Neuronal stem cell (in vitro differentiated cells): ENCODE results near the gene A2M.

ENCODE experiments used
- DNase-seq: peaks from one replicate; pipeline ENCODE4 v3.0.0-alpha.2; 2013; ENCODE audit warnings: low spot score
- H2AFZ ChIP-seq: one replicate; pipeline ENCODE4 v1.6.1; 2013; ENCODE audit warnings: mild to moderate bottlenecking, low read length, inconsistent platforms
- H2AK5ac ChIP-seq: 2 replicates; pipeline ENCODE4 v1.6.1; 2013; ENCODE audit warnings: low read depth, mild to moderate bottlenecking, inconsistent platforms, low read length, moderate library complexity, mixed read lengths
- H2BK120ac ChIP-seq: 2 replicates; pipeline ENCODE4 v1.6.1; 2013; ENCODE audit warnings: low read depth, mild to moderate bottlenecking, inconsistent platforms, low read length, moderate library complexity, mixed read lengths
- H2BK12ac ChIP-seq: one replicate; pipeline ENCODE4 v1.6.1; 2013; ENCODE audit warnings: low read length, inconsistent platforms
- H2BK15ac ChIP-seq: 2 replicates; pipeline ENCODE4 v1.6.1; 2013; ENCODE audit warnings: mild to moderate bottlenecking, low read length, inconsistent platforms, mixed read lengths
- H2BK5ac ChIP-seq: one replicate; pipeline ENCODE4 v1.6.1; 2013; ENCODE audit warnings: inconsistent platforms, mild to moderate bottlenecking, low read length, moderate library complexity
- H3K14ac ChIP-seq: one replicate; pipeline ENCODE4 v1.6.1; 2013; ENCODE audit warnings: low read length, inconsistent platforms
- H3K18ac ChIP-seq: 2 replicates; pipeline ENCODE4 v1.6.1; 2013; ENCODE audit warnings: low read length, inconsistent platforms
- H3K23ac ChIP-seq: 2 replicates; pipeline ENCODE4 v1.6.1; 2013; ENCODE audit warnings: low read depth, mild to moderate bottlenecking, mixed read lengths, low read length, inconsistent platforms; ENCODE audit not compliant: poor library complexity
- H3K27ac ChIP-seq: replicated peaks from 3 replicates; pipeline ENCODE4 v1.5.1; 2013; ENCODE audit warnings: low read length, inconsistent platforms
- H3K27me3 ChIP-seq, 3 experiments: 2 replicates each; pipeline ENCODE4 v1.6.1; 2013; ENCODE audit warnings: low read length in 3 of 3, mild to moderate bottlenecking in 2 of 3, inconsistent platforms in 1 of 3, low read depth in 1 of 3, mixed read lengths in 1 of 3, moderate library complexity in 1 of 3; ENCODE audit not compliant: control insufficient read depth in 3 of 3, insufficient read depth in 3 of 3
- H3K36me3 ChIP-seq, 2 donors: replicated peaks in 1 of 2; 2 replicates each; pipeline ENCODE4 v1.6.1; 2013; ENCODE audit warnings: low read length in 2 of 2; ENCODE audit not compliant: control insufficient read depth in 2 of 2, insufficient read depth in 2 of 2
- H3K4ac ChIP-seq: 2 replicates; pipeline ENCODE4 v1.6.1; 2013; ENCODE audit warnings: inconsistent platforms, mild to moderate bottlenecking, low read length, moderate library complexity
- H3K4me1 ChIP-seq, 2 donors: 1 replicate in 1 of 2; 2 replicates in 1 of 2; pipeline ENCODE4 v1.6.1; 2013; ENCODE audit warnings: low read length in 2 of 2, low read depth in 1 of 2; ENCODE audit not compliant: control insufficient read depth in 2 of 2, insufficient read depth in 1 of 2
- H3K4me2 ChIP-seq: one replicate; pipeline ENCODE4 v1.6.1; 2013; ENCODE audit warnings: mild to moderate bottlenecking, low read length, inconsistent platforms; ENCODE audit not compliant: insufficient read depth, poor library complexity, severe bottlenecking
- H3K4me3 ChIP-seq, 2 donors: 2 replicates each; pipeline ENCODE4 v1.5.1; 2013; ENCODE audit warnings: low read length in 2 of 2, mild to moderate bottlenecking in 2 of 2, inconsistent platforms in 1 of 2, moderate library complexity in 1 of 2
- H3K79me1 ChIP-seq: one replicate; pipeline ENCODE4 v1.6.1; 2013; ENCODE audit warnings: low read depth, mild to moderate bottlenecking, inconsistent platforms, low read length, moderate library complexity
- H3K9ac ChIP-seq: one replicate; pipeline ENCODE4 v1.6.1; 2013; ENCODE audit warnings: mild to moderate bottlenecking, low read depth, low read length, inconsistent platforms; ENCODE audit not compliant: poor library complexity
- H3K9me3 ChIP-seq, 2 donors: replicated peaks in 1 of 2; 2 replicates each; pipeline versions ENCODE3 to v1.6.1; 2013; ENCODE audit warnings: low read length in 2 of 2, mild to moderate bottlenecking in 2 of 2, inconsistent platforms in 1 of 2, low read depth in 1 of 2, mixed read lengths in 1 of 2, moderate library complexity in 1 of 2; ENCODE audit not compliant: control insufficient read depth in 2 of 2, insufficient read depth in 1 of 2
- H4K8ac ChIP-seq: one replicate; pipeline ENCODE4 v1.6.1; 2013; ENCODE audit warnings: low read depth, mild to moderate bottlenecking, inconsistent platforms, low read length, moderate library complexity
- H4K91ac ChIP-seq: one replicate; pipeline ENCODE4 v1.6.1; 2013; ENCODE audit warnings: low read length, low read depth, mild to moderate bottlenecking, inconsistent platforms; ENCODE audit not compliant: poor library complexity
- WGBS, 2 donors: extraction: QIAGEN DNeasy Blood & Tissue Kit; methylation state at CpG; one replicate each; pipeline ENCODE4 v1.1.7; 2013; ENCODE audit warnings: missing lambda C conversion rate in 2 of 2, mixed read lengths in 1 of 2; ENCODE audit not compliant: insufficient read length in 2 of 2, insufficient replicate concordance in 1 of 2; ENCODE audit errors: extremely low coverage in 2 of 2; 5-methylcytosine and 5-hydroxymethylcytosine counted together

Gene A2M

GRCh38 chr12:9070351-9070750 lies 45.4 kb downstream of the A2M start:
- no peak overlapping the region for H2AK5ac ChIP-seq
- H3K4ac ChIP-seq, result no peak overlapping the region
- H3K27me3 ChIP-seq, result no peaks in the 10 kb centered on the region
- H3K9me3 ChIP-seq, result peaks cover 0 to 2% of the 10 kb centered on the region in 2 donors
- no peak overlapping the region for H3K14ac ChIP-seq
- no peak overlapping the region for H2AFZ ChIP-seq
- H3K4me3 ChIP-seq, result no peak overlapping the region
- H3K9ac ChIP-seq, result no peak overlapping the region
- no peak overlapping the region for H3K4me2 ChIP-seq
- H3K79me1 ChIP-seq, result no peaks in the 10 kb centered on the region
- H2BK5ac ChIP-seq, result no peak overlapping the region
- no peak for DNase-seq
- no peak overlapping the region for H3K27ac ChIP-seq
- H4K91ac ChIP-seq, result no peak overlapping the region
- H4K8ac ChIP-seq, result no peak overlapping the region
- H3K36me3 ChIP-seq, result peaks cover 0 to 95% of the 10 kb centered on the region in 2 donors
- no CpG with 5 or more reads among the region's 5 CpGs for WGBS, 2 donors
- H2BK12ac ChIP-seq, result no peak overlapping the region
- peaks cover 0 to 3% of the 10 kb centered on the region in 2 donors for H3K4me1 ChIP-seq
- no peak overlapping the region for H3K18ac ChIP-seq
- no peak overlapping the region for H3K23ac ChIP-seq
- H2BK15ac ChIP-seq, result no peak overlapping the region
- H2BK120ac ChIP-seq, result no peak overlapping the region

DNA sequence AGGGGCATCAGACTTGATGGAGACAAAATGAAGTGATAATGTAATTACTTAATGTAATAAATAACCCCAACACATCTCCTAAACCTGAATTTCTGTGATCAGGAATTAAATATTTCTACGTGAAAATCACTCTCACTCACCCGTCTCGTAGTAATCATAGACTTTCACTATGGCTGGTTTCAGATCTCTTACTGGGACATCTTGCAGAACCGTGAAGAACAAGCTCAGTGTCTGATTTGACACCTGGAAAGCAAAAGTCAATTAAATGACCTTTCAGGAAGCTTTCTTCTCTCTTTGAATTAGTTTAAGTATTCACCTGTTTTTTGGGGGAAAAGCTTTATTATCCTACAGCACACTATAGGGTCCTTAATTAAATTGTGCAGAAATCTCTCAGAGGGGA lies 47.1 kb downstream of the A2M start:
- H2BK15ac ChIP-seq, result no peak overlapping the region
- no CpG with 5 or more reads among the region's 4 CpGs for WGBS, 2 donors

DNA sequence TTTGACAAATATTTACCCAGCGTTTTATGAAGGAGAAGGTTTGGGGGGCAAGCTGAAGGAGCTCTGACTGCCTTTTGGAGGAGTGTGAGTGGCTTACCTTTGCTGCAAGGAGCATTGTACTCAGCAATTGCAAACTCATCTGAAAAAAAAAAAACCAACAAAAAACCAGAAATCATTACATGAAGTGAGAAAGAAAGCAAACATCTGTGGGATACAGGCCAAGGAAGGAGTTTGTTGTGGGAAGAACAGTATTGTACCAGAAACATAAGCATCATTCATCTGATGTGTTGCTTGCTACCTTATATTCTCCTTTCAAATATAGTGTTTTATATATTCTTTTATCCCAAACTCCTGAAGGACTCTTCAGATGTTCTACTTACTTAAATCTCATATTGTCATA lies 47.6 kb downstream of the A2M start:
- Histone ChIP-seq H3K36me3 (peaks cover 0 to 73% of the 10 kb centered on the region in 2 donors), H2AFZ (no peak overlapping the region), H3K27ac (no peak overlapping the region), H3K14ac (no peak overlapping the region), H4K91ac (no peak overlapping the region), H3K4me1 (peaks cover 6% of the 10 kb centered on the region in 2 donors), H3K4me2 (no peak overlapping the region), H2BK120ac (no peak overlapping the region), H3K79me1 (peaks cover 3% of the 10 kb centered on the region), H2BK5ac (no peak overlapping the region), H2BK12ac (no peak overlapping the region), H3K23ac (no peak overlapping the region), H3K4me3 (no peak overlapping the region), H3K18ac (no peak overlapping the region), H3K27me3 (no peaks in the 10 kb centered on the region), H3K9me3 (peaks cover 0 to 2% of the 10 kb centered on the region in 2 donors), H2BK15ac (no peak overlapping the region), H4K8ac (no peak overlapping the region), H3K4ac (no peak overlapping the region), H2AK5ac (no peak overlapping the region), H3K9ac (no peak overlapping the region)
- no CpG with 5 or more reads among the region's 1 CpG for WGBS, 2 donors
- DNase-seq, result no peak

More for the DNA sequence above, 47.1 kb downstream of the A2M start:
- H2AFZ ChIP-seq, result no peak overlapping the region
- DNase-seq, result no peak
- H3K18ac ChIP-seq, result no peak overlapping the region
- H2BK120ac ChIP-seq, result no peak overlapping the region
- no peak overlapping the region for H3K4ac ChIP-seq
- no peaks in the 10 kb centered on the region for H3K27me3 ChIP-seq
- no peak overlapping the region for H2BK12ac ChIP-seq
- H4K91ac ChIP-seq, result no peak overlapping the region
- peaks cover 3 to 6% of the 10 kb centered on the region in 2 donors for H3K4me1 ChIP-seq
- H3K4me2 ChIP-seq, result no peak overlapping the region
- H3K14ac ChIP-seq, result no peak overlapping the region
- H3K79me1 ChIP-seq, result peaks cover 3% of the 10 kb centered on the region
- no peak overlapping the region for H3K27ac ChIP-seq
- peaks cover 0 to 78% of the 10 kb centered on the region in 2 donors for H3K36me3 ChIP-seq
- no peak overlapping the region for H3K4me3 ChIP-seq
- no peak overlapping the region for H3K23ac ChIP-seq
- H4K8ac ChIP-seq, result no peak overlapping the region
- H2BK5ac ChIP-seq, result no peak overlapping the region
- H3K9me3 ChIP-seq, result peaks cover 0 to 2% of the 10 kb centered on the region in 2 donors
- no peak overlapping the region for H3K9ac ChIP-seq
- H2AK5ac ChIP-seq, result no peak overlapping the region

GRCh38 chr12:9066755-9067423 lies 48.8 kb downstream of the A2M start:
- no peak overlapping the region for H4K8ac ChIP-seq
- no peak for DNase-seq
- no peak overlapping the region for H2BK12ac ChIP-seq
- H3K79me1 ChIP-seq, result peaks cover 3% of the 10 kb centered on the region
- H3K23ac ChIP-seq, result no peak overlapping the region
- peaks cover 0 to 61% of the 10 kb centered on the region in 2 donors for H3K36me3 ChIP-seq
- no peak overlapping the region for H3K4me2 ChIP-seq
- no peak overlapping the region for H3K14ac ChIP-seq
- H2AK5ac ChIP-seq, result no peak overlapping the region
- no peak overlapping the region for H2BK15ac ChIP-seq
- H3K18ac ChIP-seq, result no peak overlapping the region
- H3K4ac ChIP-seq, result no peak overlapping the region
- no peak overlapping the region for H3K9ac ChIP-seq
- H3K27me3 ChIP-seq, result no peaks in the 10 kb centered on the region
- peaks cover 6% of the 10 kb centered on the region in 2 donors for H3K4me1 ChIP-seq
- H3K27ac ChIP-seq, result no peak overlapping the region
- no peak overlapping the region for H2BK120ac ChIP-seq
- no peak overlapping the region for H3K4me3 ChIP-seq
- H2AFZ ChIP-seq, result no peak overlapping the region
- no peak overlapping the region for H4K91ac ChIP-seq
- peaks cover 0 to 2% of the 10 kb centered on the region in 2 donors for H3K9me3 ChIP-seq
- WGBS, 2 donors, result no CpG with 5 or more reads among the region's 3 CpGs
- no peak overlapping the region for H2BK5ac ChIP-seq
